ENCODE data around the gene ACTR1B.
"Not testable (repeated sequence)": the region's sequence is repeated elsewhere in the genome, so short reads cannot be mapped to it uniquely, and the experiment has no call there.

Gene ACTR1B

DNA sequence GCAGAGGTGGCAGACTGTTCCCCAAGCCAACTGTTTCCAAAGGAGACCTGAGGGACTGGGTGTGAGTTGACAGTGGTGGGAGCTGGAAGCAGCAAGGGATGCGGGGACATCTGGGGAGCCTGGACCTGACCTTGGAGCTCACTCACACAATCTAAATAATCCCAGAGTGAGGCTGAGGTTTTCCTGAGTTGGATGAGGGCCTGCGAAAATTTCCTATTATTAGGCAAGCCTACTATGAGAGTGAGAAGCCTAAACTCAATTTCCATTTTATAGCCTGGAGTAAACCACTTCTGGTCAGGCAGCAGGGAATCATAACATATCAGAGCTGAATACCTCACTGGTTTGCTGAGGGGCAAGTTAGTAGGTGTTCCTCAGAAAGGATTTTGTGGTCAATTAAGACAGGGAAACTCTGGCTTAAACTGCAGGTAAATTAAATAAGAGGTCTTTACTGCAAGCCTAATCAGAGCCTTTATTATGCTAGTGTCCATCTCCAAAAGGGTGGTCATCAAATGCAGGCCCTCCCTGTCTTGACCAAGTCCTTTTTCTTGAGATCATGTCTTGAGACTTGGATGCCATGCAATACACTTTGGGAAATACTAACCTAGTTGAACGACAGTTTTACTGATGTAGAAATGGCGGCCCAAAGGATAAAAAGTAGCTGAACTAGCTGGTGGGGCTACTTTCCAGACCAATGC lies 19.7 kb downstream of the ACTR1B start:
- DNase-seq (ENCODE audit: insufficient read length, low spot score) (no peak), FAIRE-seq (no peak)
- TF ChIP-seq POLR2A (IDR thresholded peaks at IDR 0.05; ENCODE audit: low read depth, low read length): no peak

- not testable (repeated sequence) for FAIRE-seq; DNase-seq (ENCODE audit: insufficient read length, low spot score)
Measured at GRCh38 chr2:97626049-97626430, 37.8 kb downstream of the ACTR1B start.

DNA sequence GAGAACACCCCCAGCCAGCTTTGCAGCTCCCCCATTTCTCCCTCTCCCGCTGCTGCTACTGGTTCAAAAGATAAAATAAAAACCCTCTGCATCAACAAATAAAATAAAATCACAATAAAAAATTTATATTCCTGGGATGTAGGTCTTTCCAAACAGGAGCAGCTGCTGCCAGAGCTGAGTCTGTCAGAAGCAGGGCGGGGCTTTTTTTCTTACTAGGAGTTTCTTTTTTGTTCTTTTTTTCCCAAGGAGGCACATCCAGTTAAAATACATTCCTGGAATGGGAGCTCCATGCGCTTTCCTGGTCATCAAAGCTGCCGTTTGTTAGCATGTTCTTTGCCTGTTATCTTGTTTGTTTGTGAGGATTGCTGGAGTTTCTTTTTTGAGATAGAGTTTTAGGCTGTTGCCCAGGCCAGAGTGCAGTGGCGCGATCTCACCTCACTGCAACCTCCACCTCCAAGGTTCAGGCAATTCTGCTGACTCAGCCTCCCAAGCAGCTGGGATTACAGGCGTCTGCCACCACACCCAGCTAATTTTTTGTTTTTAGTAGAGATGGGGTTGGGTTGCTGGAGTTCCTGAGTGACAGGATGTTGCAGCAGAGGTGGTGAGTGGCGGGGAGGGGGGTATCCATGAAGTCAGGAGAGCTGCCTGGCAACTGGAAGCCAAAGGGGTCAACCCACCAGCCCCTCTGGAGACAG lies 38.3 kb downstream of the ACTR1B start:
- not testable (repeated sequence) for FAIRE-seq; DNase-seq (ENCODE audit: insufficient read length, low spot score)

DNA sequence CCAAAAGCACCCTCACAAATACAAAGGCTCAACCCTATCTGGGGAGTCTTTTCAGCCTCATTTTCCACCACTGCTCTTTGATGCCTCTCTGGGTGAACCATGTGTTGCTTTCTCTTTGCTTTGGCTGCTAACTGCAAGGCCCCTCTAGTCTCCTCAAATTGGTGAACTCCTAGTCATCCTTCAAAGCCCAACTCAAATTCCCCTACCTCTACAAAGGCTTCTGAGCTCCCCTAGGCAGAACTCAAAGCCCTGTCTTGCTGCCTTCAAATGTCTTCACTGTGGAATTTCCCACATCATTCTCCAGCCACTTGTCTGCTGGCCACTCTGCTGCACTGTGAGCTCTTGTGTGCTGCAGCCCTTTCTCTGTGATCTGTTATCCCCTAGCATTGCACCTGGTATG lies 40.9 kb downstream of the ACTR1B start:
- not testable (repeated sequence) for DNase-seq (ENCODE audit: insufficient read length, low spot score); FAIRE-seq

DNA sequence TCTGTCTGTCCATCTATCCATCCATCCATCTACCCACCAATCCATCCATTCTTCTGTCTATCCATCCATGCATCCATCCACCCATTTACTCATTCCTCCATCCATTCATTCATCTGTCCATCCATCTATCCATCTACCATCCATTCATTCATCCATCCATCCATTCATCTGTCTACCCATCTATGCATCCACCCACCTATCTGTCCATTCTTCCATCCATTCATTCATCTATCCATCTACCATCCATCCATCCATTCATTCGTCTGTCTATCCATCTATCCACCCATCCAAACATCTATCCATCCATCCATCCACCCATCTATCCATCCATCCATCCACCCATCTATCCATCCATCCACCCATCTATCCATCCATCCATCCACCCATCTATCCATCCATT lies 43.4 kb downstream of the ACTR1B start:
- not testable (repeated sequence) for DNase-seq (ENCODE audit: insufficient read length, low spot score); FAIRE-seq

DNA sequence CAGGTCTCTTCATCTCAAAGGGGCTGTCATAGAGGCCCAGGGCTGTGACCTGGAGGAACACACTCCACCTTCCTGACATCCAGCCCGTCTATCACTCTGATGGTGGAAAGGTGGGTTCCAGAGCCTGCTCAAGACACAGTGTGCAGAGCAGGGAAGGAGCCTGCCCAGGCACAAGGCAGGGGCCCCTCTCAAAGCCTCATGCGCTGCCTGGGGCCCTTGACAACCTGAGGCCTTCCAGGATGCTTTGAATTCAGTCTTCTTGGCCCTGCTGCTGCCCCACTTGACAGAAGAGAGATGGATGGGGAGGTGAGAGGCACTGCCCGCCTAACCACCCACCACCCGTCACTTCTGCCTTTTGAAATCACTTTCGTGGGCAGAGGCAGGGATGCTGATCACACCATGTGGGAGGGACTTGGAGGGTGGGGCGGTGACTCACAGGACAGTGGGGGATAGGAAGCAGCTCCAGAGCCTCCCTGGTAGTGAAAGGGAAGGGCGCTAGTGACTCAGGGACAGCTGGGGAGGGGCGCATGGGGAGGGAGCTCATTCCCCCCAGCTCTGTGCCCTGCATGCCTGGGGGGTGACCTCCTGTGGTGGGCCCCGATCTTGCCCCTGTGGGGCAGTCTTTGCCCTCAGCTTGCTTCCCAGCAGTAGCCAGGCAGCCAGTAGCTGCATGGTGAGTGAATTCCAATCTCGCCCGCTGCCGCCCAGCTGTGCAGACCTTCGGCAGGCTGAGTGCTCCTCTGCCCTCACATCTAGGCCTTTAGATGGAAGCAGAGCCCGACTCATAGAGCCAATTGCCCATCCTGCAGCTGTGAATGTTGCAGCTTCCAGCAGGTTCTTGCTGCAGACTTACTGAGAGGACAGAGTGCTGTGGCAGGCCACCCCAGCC lies 44.7 kb downstream of the ACTR1B start:
- FAIRE-seq: peak; percentile 100
- not testable (repeated sequence) for DNase-seq (ENCODE audit: insufficient read length, low spot score)

DNA sequence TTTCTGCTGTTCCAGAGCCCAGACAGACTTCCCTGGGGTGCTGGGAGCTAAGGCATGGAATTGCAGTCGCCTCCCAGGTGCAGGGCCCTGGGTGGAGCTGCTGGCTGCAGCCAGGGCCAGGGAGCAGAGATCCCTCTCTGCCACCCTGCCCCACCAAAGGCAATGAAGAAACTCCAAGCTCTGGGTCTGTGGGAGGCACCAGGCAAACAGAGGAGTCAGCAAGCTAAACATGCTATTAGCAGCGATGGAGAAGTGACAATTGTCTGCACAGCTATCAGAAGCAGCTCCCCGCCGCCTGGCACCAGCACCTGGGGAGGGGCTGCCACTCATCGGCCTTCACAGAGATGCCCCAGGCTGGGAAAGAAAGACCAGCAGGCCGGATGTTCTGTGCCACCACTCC lies 45.9 kb downstream of the ACTR1B start:
- DNase-seq (ENCODE audit: insufficient read length, low spot score) (no peak), FAIRE-seq (no peak)
- no peak for TF ChIP-seq POLR2A (IDR thresholded peaks at IDR 0.05; ENCODE audit: low read depth, low read length)

GRCh38 chr2:97615746-97616145 lies 48.1 kb downstream of the ACTR1B start:
- FAIRE-seq; DNase-seq (ENCODE audit: insufficient read length, low spot score): not testable (repeated sequence)

DNA sequence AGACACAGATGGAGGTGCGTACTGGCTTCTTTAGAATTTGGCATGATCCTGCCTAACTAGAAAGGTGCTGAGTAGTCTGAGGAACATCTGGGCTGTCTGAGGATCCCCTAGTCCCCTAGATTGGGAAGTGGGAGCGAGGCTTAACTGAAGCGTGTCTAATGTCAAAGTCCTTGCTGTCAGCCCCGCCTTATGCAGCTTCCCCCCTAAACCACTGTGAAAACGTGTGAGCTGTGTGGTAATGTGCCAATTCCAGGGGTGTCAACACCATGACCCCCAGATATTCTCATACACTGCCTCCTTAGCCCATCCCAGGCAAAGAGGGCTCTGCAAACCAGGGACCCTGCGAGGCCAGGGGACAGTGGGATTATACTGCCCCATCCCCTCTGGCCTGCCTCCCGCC lies 51.9 kb downstream of the ACTR1B start:
- not testable (repeated sequence) for DNase-seq (ENCODE audit: insufficient read length, low spot score); FAIRE-seq

GRCh38 chr2:97608745-97609144 lies 55.1 kb downstream of the ACTR1B start:
- DNase-seq (ENCODE audit: insufficient read length, low spot score); FAIRE-seq: not testable (repeated sequence)
